ENCODE measurements around the gene SMOC1. TPM values are rescaled to one million over a fixed set of nuclear protein-coding genes. Genes with fewer than 3 reads are reported as not detected.

Gene SMOC1
- total RNA-seq: not detected in 2 replicates

GRCh38 chr14:69879175-69880043 lies at the start of gene SMOC1:
SMOC1 (plus strand) TSS chr14:69879416; CDS start chr14:69879679, 263 bp downstream.
- intact Hi-C loops (cut with micrococcal nuclease): no loop called here

GRCh38 chr14:69838881-69839416 lies 40.3 kb upstream of the SMOC1 start:
- intact Hi-C loops (cut with micrococcal nuclease): no loop called here

- intact Hi-C loops (cut with micrococcal nuclease): no loop called here
These were observed 39.6 kb upstream of the SMOC1 start for GRCh38 chr14:69839661-69840060.

- intact Hi-C loops (cut with micrococcal nuclease): no loop called here
These were observed 37.6 kb upstream of the SMOC1 start for GRCh38 chr14:69841656-69842055.

GRCh38 chr14:69842686-69843420 lies 36.4 kb upstream of the SMOC1 start:
- intact Hi-C loops (cut with micrococcal nuclease): no loop called here

GRCh38 chr14:69844171-69844570 lies 35.0 kb upstream of the SMOC1 start:
- intact Hi-C loops (cut with micrococcal nuclease): no loop called here

- intact Hi-C loops (cut with micrococcal nuclease): no loop called here
These were observed 34.1 kb upstream of the SMOC1 start for GRCh38 chr14:69845050-69845581.

GRCh38 chr14:69845787-69846186 lies 33.4 kb upstream of the SMOC1 start:
- intact Hi-C loops (cut with micrococcal nuclease): no loop called here

- intact Hi-C loops (cut with micrococcal nuclease): no loop called here
These were observed 31.1 kb upstream of the SMOC1 start for GRCh38 chr14:69848156-69848555.

GRCh38 chr14:69848903-69849391 lies 30.3 kb upstream of the SMOC1 start:
- intact Hi-C loops (cut with micrococcal nuclease): no loop called here

GRCh38 chr14:69850086-69850735 lies 29.0 kb upstream of the SMOC1 start:
- intact Hi-C loops (cut with micrococcal nuclease): no loop called here

GRCh38 chr14:69850736-69851112 lies 28.5 kb upstream of the SMOC1 start:
- intact Hi-C loops (cut with micrococcal nuclease): no loop called here

GRCh38 chr14:69852531-69853321 lies 26.5 kb upstream of the SMOC1 start:
- intact Hi-C loops (cut with micrococcal nuclease): no loop called here

- intact Hi-C loops (cut with micrococcal nuclease): no loop called here
These were observed 25.4 kb upstream of the SMOC1 start for GRCh38 chr14:69853774-69854173.

GRCh38 chr14:69854598-69854997 lies 24.6 kb upstream of the SMOC1 start:
- intact Hi-C loops (cut with micrococcal nuclease): no loop called here

- intact Hi-C loops (cut with micrococcal nuclease): no loop called here
These were observed 23.9 kb upstream of the SMOC1 start for GRCh38 chr14:69855180-69855832.

- intact Hi-C loops (cut with micrococcal nuclease): no loop called here
These were observed 20.4 kb upstream of the SMOC1 start for GRCh38 chr14:69858801-69859200.

- intact Hi-C loops (cut with micrococcal nuclease): no loop called here
These were observed 19.6 kb upstream of the SMOC1 start for GRCh38 chr14:69859591-69859990.

GRCh38 chr14:69860221-69860620 lies 19.0 kb upstream of the SMOC1 start:
- intact Hi-C loops (cut with micrococcal nuclease): no loop called here

GRCh38 chr14:69861025-69861569 lies 18.1 kb upstream of the SMOC1 start:
- intact Hi-C loops (cut with micrococcal nuclease): no loop called here
